Thymus (tissue), 11 donors: ENCODE measurements around the gene POLR3K. TPM values are rescaled to one million over a fixed set of nuclear protein-coding genes. Genes with fewer than 3 reads are reported as not detected.
A peak's percentile ranks its signal among the peaks of the same experiment; 100 is the strongest.

ENCODE experiments used
- DNase-seq, 9 donors: peaks; one replicate each; pipeline ENCODE4 v3.0.0-alpha.2; 2013; ENCODE audit warnings: low spot score in 9 of 9, low read depth in 6 of 9, missing footprints in 1 of 9
- H3K27ac ChIP-seq, 2 donors: one replicate each; pipeline ENCODE4 v1.5.1; 2013; ENCODE audit warnings: control low read depth in 1 of 2, low read depth in 1 of 2, low read length in 1 of 2, mild to moderate bottlenecking in 1 of 2, moderate library complexity in 1 of 2
- H3K27me3 ChIP-seq, 2 donors: one replicate each; pipeline ENCODE4 v1.5.1; 2013; ENCODE audit warnings: low read length in 1 of 2; ENCODE audit not compliant: control insufficient read depth in 2 of 2, insufficient read depth in 1 of 2
- H3K36me3 ChIP-seq, 2 donors: one replicate each; pipeline ENCODE4 v1.5.1; 2013; ENCODE audit warnings: low read length in 1 of 2, mild to moderate bottlenecking in 1 of 2, moderate library complexity in 1 of 2; ENCODE audit not compliant: control insufficient read depth in 2 of 2, insufficient read depth in 2 of 2
- H3K4me1 ChIP-seq, 2 donors: one replicate each; pipeline ENCODE4 v1.5.1; 2013; ENCODE audit warnings: low read length in 2 of 2; ENCODE audit not compliant: control insufficient read depth in 2 of 2, insufficient read depth in 2 of 2
- H3K4me3 ChIP-seq, 2 donors: one replicate each; pipeline ENCODE4 v1.5.1; 2013; ENCODE audit warnings: low read length in 2 of 2, control low read depth in 1 of 2, mild to moderate bottlenecking in 1 of 2
- H3K9me3 ChIP-seq, 2 donors: one replicate each; pipeline ENCODE4 v1.5.1; 2013; ENCODE audit warnings: low read length in 1 of 2, mild to moderate bottlenecking in 1 of 2; ENCODE audit not compliant: control insufficient read depth in 2 of 2, insufficient read depth in 1 of 2
- WGBS: extraction: QIAGEN DNeasy Blood & Tissue Kit; methylation state at CpG from one replicate; pipeline ENCODE4 v1.1.7; 2013; 5-methylcytosine and 5-hydroxymethylcytosine counted together
- polyA plus RNA-seq: library from polyadenylated mRNA; stranded (reverse); fragments of 200-250 nt; gene quantifications from one replicate; pipeline ENCODE4 v1.2.3, GENCODE V29; 2013
- total RNA-seq: library from RNA; stranded (reverse); fragments of 120-200 nt; gene quantifications from one replicate; pipeline ENCODE4 v1.2.4, GENCODE V29; 2013
- donor health status: healthy.

POLR3K gene
- total and polyA plus RNA-seq, 2 donors, result 8.6 to 10.6 TPM

- Histone ChIP-seq H3K27me3 (no peaks in the 10 kb centered on the region), H3K4me1 (no peaks in the 10 kb centered on the region), H3K27ac (no peak overlapping the region), H3K36me3 (peaks cover 33 to 44% of the 10 kb centered on the region in 2 donors), H3K9me3 (no peaks in the 10 kb centered on the region), H3K4me3 (no peak overlapping the region)
- no peak for DNase-seq
- 95% methylated on average over 15 of the region's 15 CpGs for WGBS
These were observed 39.3 kb upstream of the POLR3K start for GRCh38 chr16:92431-93339.

- DNase-seq, result no peak
- H3K4me1 ChIP-seq, result no peaks in the 10 kb centered on the region
- no peaks in the 10 kb centered on the region for H3K9me3 ChIP-seq
- H3K36me3 ChIP-seq, result peaks cover 40 to 55% of the 10 kb centered on the region in 2 donors
- H3K27ac ChIP-seq, result no peak overlapping the region
- no peak overlapping the region for H3K4me3 ChIP-seq
- H3K27me3 ChIP-seq, result no peaks in the 10 kb centered on the region
- 70% methylated on average over 9 of the region's 9 CpGs for WGBS
These were observed 38.1 kb upstream of the POLR3K start for GRCh38 chr16:91484-91883.

DNA sequence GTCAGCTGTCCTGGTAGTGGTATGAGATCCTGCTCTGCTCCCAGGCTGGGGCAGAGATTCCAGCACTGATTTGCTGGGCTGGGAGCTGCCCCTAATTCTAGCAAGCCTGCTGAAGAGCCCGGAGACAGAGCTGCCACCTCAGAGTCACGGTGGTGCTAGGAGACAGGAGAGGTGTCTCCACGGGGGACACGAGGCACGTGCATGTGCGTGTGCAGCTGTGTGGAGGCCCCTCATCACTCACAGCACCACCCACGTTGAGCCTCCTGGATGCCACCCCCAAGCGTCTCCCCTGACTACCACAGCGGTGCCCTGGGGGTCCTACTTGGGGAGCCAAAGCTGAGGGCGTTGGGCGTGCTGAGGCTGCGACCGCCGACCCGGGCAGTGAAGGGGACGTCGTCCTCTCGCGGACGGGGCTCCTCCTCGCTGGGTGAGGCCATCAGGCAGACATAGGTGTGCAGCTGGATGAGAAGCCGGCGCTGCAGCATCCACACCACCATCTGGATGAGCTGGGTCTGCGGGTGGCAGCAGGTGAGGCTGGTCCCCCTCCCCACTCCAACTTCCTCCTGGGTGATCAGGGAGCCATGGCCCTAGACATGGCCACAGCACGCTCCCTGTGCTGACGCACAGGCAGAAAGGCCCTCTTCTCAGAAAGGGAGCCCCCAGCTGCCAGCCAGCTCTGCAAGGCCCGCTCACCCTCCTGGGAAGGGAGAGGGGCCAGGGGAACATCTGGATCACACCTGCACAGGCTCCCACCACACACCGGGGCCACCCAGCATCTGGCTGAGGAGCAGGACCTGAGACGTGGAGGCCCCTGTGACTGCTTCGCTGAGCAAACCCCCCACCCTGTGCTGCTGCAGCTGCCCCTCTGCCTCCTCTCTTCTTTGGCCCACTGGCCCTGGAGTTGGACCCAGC is 36.2 kb upstream of the POLR3K start:
- 98% methylated on average over 30 of the region's 30 CpGs for WGBS
- Histone ChIP-seq H3K4me1 (peaks cover 0 to 9% of the 10 kb centered on the region in 2 donors), H3K36me3 (peaks cover 56 to 69% of the 10 kb centered on the region in 2 donors), H3K4me3 (no peak overlapping the region), H3K9me3 (no peaks in the 10 kb centered on the region), H3K27me3 (no peaks in the 10 kb centered on the region), H3K27ac (no peak overlapping the region)
- no peak for DNase-seq

GRCh38 chr16:88613-89012 is 35.2 kb upstream of the POLR3K start:
- no peak overlapping the region for H3K4me3 ChIP-seq
- WGBS, result 98% methylated on average over 14 of the region's 14 CpGs
- H3K9me3 ChIP-seq, result no peaks in the 10 kb centered on the region
- DNase-seq, result no peak
- peaks cover 58 to 79% of the 10 kb centered on the region in 2 donors for H3K36me3 ChIP-seq
- H3K27me3 ChIP-seq, result no peaks in the 10 kb centered on the region
- H3K4me1 ChIP-seq, result peaks cover 0 to 19% of the 10 kb centered on the region in 2 donors
- no peak overlapping the region for H3K27ac ChIP-seq

- Histone ChIP-seq H3K27ac (peak overlapping the region in 1 of 2 donors; percentile 4), H3K27me3 (no peaks in the 10 kb centered on the region), H3K4me3 (no peak overlapping the region), H3K36me3 (peaks cover 54 to 78% of the 10 kb centered on the region in 2 donors), H3K9me3 (no peaks in the 10 kb centered on the region), H3K4me1 (peaks cover 0 to 19% of the 10 kb centered on the region in 2 donors)
- DNase-seq, result no peak
- 96% methylated on average over 23 of the region's 23 CpGs for WGBS
These were observed 33.1 kb upstream of the POLR3K start for GRCh38 chr16:86483-86952.

DNA sequence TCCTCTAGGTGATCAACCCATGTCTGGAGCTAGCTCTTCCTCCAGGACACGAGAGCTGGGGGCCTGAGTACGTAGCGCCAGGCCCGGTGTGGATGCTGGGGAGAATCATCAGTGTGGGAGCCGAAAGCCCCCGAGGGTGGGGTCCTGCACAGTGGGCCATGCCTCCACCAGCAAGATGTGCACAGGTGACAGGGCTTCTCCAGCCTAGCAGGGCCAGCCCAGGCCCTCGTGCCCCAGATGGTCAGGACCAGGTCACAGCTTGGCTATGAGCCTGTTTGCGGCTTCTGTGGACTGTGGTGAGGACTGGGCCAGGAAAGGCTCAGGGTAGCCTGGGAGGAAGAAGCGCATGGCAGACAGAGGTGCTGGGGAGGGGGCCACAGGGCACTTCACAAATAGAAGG is 32.5 kb upstream of the POLR3K start:
- Histone ChIP-seq H3K4me3 (no peak overlapping the region), H3K4me1 (peaks cover 0 to 19% of the 10 kb centered on the region in 2 donors), H3K27me3 (no peaks in the 10 kb centered on the region), H3K36me3 (peaks cover 51 to 80% of the 10 kb centered on the region in 2 donors), H3K27ac (no peak overlapping the region), H3K9me3 (no peaks in the 10 kb centered on the region)
- DNase-seq, result no peak
- WGBS, result 78% methylated on average over 9 of the region's 9 CpGs

DNA sequence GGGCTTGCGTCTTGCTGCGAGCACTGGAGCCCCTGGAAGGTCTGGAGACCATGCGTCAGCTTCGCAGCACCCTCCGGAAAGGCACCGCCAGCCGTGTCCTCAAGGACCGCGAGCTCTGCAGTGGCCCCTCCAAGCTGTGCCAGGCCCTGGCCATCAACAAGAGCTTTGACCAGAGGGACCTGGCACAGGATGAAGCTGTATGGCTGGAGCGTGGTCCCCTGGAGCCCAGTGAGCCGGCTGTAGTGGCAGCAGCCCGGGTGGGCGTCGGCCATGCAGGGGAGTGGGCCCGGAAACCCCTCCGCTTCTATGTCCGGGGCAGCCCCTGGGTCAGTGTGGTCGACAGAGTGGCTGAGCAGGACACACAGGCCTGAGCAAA is 32.0 kb upstream of the POLR3K start:
- no peak for DNase-seq
- Histone ChIP-seq H3K4me1 (peaks cover 0 to 19% of the 10 kb centered on the region in 2 donors), H3K4me3 (no peak overlapping the region), H3K36me3 (peaks cover 49 to 80% of the 10 kb centered on the region in 2 donors), H3K9me3 (no peaks in the 10 kb centered on the region), H3K27ac (no peak overlapping the region), H3K27me3 (no peaks in the 10 kb centered on the region)
- WGBS, result 87% methylated on average over 18 of the region's 18 CpGs

GRCh38 chr16:84718-85406 is 31.5 kb upstream of the POLR3K start:
- H3K27ac ChIP-seq, result peak overlapping the region; percentile 55 to 68
- H3K4me1 ChIP-seq, result peaks cover 0 to 19% of the 10 kb centered on the region in 2 donors
- H3K36me3 ChIP-seq, result peaks cover 44 to 80% of the 10 kb centered on the region in 2 donors
- H3K9me3 ChIP-seq, result no peaks in the 10 kb centered on the region
- no peaks in the 10 kb centered on the region for H3K27me3 ChIP-seq
- peak in 2 of 9 donors; percentile 15 to 46 for DNase-seq
- no peak overlapping the region for H3K4me3 ChIP-seq
- WGBS, result 26% methylated on average over 7 of the region's 7 CpGs
